Skeletal muscle satellite cell (primary cell): Measurements from ENCODE around the gene MYPN.

ENCODE experiments used
- H3K27me3 ChIP-seq: 2 replicates; pipeline ENCODE4 v1.7.0; 2013; ENCODE audit warnings: low read length; ENCODE audit not compliant: control insufficient read depth, insufficient read depth
- H3K36me3 ChIP-seq: 2 replicates; pipeline ENCODE4 v1.7.0; 2013; ENCODE audit warnings: mild to moderate bottlenecking, control low read depth, low read length; ENCODE audit not compliant: insufficient read depth
- H3K4me1 ChIP-seq: 2 replicates; pipeline ENCODE4 v1.7.0; 2013; ENCODE audit warnings: low read length; ENCODE audit not compliant: control insufficient read depth, insufficient read depth
- H3K4me2 ChIP-seq: 2 replicates; pipeline ENCODE4 v1.7.0; 2013; ENCODE audit warnings: mild to moderate bottlenecking, low read length
- H3K4me3 ChIP-seq: 2 replicates; pipeline ENCODE4 v1.7.0; 2013; ENCODE audit warnings: low read length
- H3K9ac ChIP-seq: 2 replicates; pipeline ENCODE4 v1.7.0; 2013; ENCODE audit warnings: mild to moderate bottlenecking, low read depth, low read length, moderate library complexity
- H3K9me3 ChIP-seq: replicated peaks from 2 replicates; pipeline ENCODE4 v1.7.0; 2013; ENCODE audit warnings: mild to moderate bottlenecking, control low read depth, low read length

The MYPN gene

GRCh38 chr10:68080853-68081431, 28.3 kb upstream of the MYPN start:
- Histone ChIP-seq H3K4me3 (no peak overlapping the region), H3K9me3 (no peaks in the 10 kb centered on the region), H3K4me1 (peaks cover 36% of the 10 kb centered on the region), H3K4me2 (no peak overlapping the region), H3K9ac (no peak overlapping the region), H3K36me3 (no peaks in the 10 kb centered on the region), H3K27me3 (no peaks in the 10 kb centered on the region)

GRCh38 chr10:68081916-68082315, 27.4 kb upstream of the MYPN start:
- no peak overlapping the region for H3K4me3 ChIP-seq
- H3K27me3 ChIP-seq, result no peaks in the 10 kb centered on the region
- H3K9ac ChIP-seq, result no peak overlapping the region
- H3K4me1 ChIP-seq, result peaks cover 46% of the 10 kb centered on the region
- H3K4me2 ChIP-seq, result no peak overlapping the region
- H3K9me3 ChIP-seq, result no peaks in the 10 kb centered on the region
- no peaks in the 10 kb centered on the region for H3K36me3 ChIP-seq

GRCh38 chr10:68082872-68083271, 26.4 kb upstream of the MYPN start:
- H3K27me3 ChIP-seq, result no peaks in the 10 kb centered on the region
- H3K36me3 ChIP-seq, result no peaks in the 10 kb centered on the region
- peak overlapping the region; percentile 76 for H3K9ac ChIP-seq
- peak overlapping the region; percentile 24 for H3K4me2 ChIP-seq
- H3K9me3 ChIP-seq, result no peaks in the 10 kb centered on the region
- peaks cover 56% of the 10 kb centered on the region for H3K4me1 ChIP-seq
- no peak overlapping the region for H3K4me3 ChIP-seq

GRCh38 chr10:68083953-68084352, 25.3 kb upstream of the MYPN start:
- Histone ChIP-seq H3K9ac (peak overlapping the region; percentile 76), H3K4me2 (peak overlapping the region; percentile 24), H3K27me3 (no peaks in the 10 kb centered on the region), H3K4me1 (peaks cover 66% of the 10 kb centered on the region), H3K4me3 (no peak overlapping the region), H3K9me3 (no peaks in the 10 kb centered on the region), H3K36me3 (no peaks in the 10 kb centered on the region)

- H3K4me3 ChIP-seq, result no peak overlapping the region
- peak overlapping the region; percentile 76 for H3K9ac ChIP-seq
- H3K4me1 ChIP-seq, result peaks cover 68% of the 10 kb centered on the region
- H3K4me2 ChIP-seq, result peak overlapping the region; percentile 24
- no peaks in the 10 kb centered on the region for H3K9me3 ChIP-seq
- no peaks in the 10 kb centered on the region for H3K36me3 ChIP-seq
- H3K27me3 ChIP-seq, result no peaks in the 10 kb centered on the region
Observed at GRCh38 chr10:68084469-68084868, 24.8 kb upstream of the MYPN start.

GRCh38 chr10:68086011-68086410, 23.3 kb upstream of the MYPN start:
- no peaks in the 10 kb centered on the region for H3K9me3 ChIP-seq
- no peaks in the 10 kb centered on the region for H3K27me3 ChIP-seq
- H3K4me2 ChIP-seq, result peak overlapping the region; percentile 35
- H3K4me1 ChIP-seq, result peaks cover 65% of the 10 kb centered on the region
- no peak overlapping the region for H3K4me3 ChIP-seq
- H3K9ac ChIP-seq, result peak overlapping the region; percentile 71
- H3K36me3 ChIP-seq, result no peaks in the 10 kb centered on the region

GRCh38 chr10:68086910-68087684, 22.2 kb upstream of the MYPN start:
- Histone ChIP-seq H3K4me1 (peaks cover 68% of the 10 kb centered on the region), H3K4me3 (no peak overlapping the region)

GRCh38 chr10:68087685-68088401, 21.4 kb upstream of the MYPN start:
- H3K9ac ChIP-seq, result peak overlapping the region; percentile 71

More at GRCh38 chr10:68086910-68087684, 22.2 kb upstream of the MYPN start:
- Histone ChIP-seq H3K9me3 (no peaks in the 10 kb centered on the region), H3K36me3 (no peaks in the 10 kb centered on the region), H3K27me3 (no peaks in the 10 kb centered on the region), H3K9ac (peak overlapping the region; percentile 71), H3K4me2 (peak overlapping the region; percentile 61)

GRCh38 chr10:68088740-68089139, 20.5 kb upstream of the MYPN start:
- peak overlapping the region; percentile 71 for H3K9ac ChIP-seq
- peak overlapping the region; percentile 61 for H3K4me2 ChIP-seq
- no peaks in the 10 kb centered on the region for H3K36me3 ChIP-seq
- no peaks in the 10 kb centered on the region for H3K27me3 ChIP-seq
- H3K4me1 ChIP-seq, result peaks cover 71% of the 10 kb centered on the region
- H3K4me3 ChIP-seq, result no peak overlapping the region
- H3K9me3 ChIP-seq, result no peaks in the 10 kb centered on the region

More at GRCh38 chr10:68087685-68088401, 21.4 kb upstream of the MYPN start:
- Histone ChIP-seq H3K9me3 (no peaks in the 10 kb centered on the region), H3K4me2 (peak overlapping the region; percentile 61), H3K4me3 (no peak overlapping the region), H3K27me3 (no peaks in the 10 kb centered on the region), H3K36me3 (no peaks in the 10 kb centered on the region), H3K4me1 (peaks cover 72% of the 10 kb centered on the region)

- Histone ChIP-seq H3K4me3 (no peak overlapping the region), H3K27me3 (no peaks in the 10 kb centered on the region), H3K36me3 (no peaks in the 10 kb centered on the region), H3K9ac (no peak overlapping the region), H3K4me1 (peaks cover 72% of the 10 kb centered on the region), H3K4me2 (no peak overlapping the region), H3K9me3 (no peaks in the 10 kb centered on the region)
Observed at GRCh38 chr10:68090586-68090985, 18.7 kb upstream of the MYPN start.

GRCh38 chr10:68092512-68092911, 16.8 kb upstream of the MYPN start:
- Histone ChIP-seq H3K4me2 (no peak overlapping the region), H3K4me1 (peaks cover 69% of the 10 kb centered on the region), H3K36me3 (no peaks in the 10 kb centered on the region), H3K9me3 (no peaks in the 10 kb centered on the region), H3K4me3 (no peak overlapping the region), H3K27me3 (no peaks in the 10 kb centered on the region), H3K9ac (peak overlapping the region; percentile 8)
